Effector memory CD4-positive, alpha-beta T cell (primary cell): ENCODE data around the gene CPLX1.
A peak's percentile ranks its signal among the peaks of the same experiment; 100 is the strongest.
"Not testable (repeated sequence)": the region's sequence is repeated elsewhere in the genome, so short reads cannot be mapped to it uniquely, and the experiment has no call there.

ENCODE experiments used
- DNase-seq, 3 donors: peaks; one replicate each; pipeline ENCODE4 v3.0.0-alpha.2; 2020
- H3K27ac ChIP-seq: 2 replicates; pipeline ENCODE4 v1.7.0; 2013; ENCODE audit warnings: mild to moderate bottlenecking, low read length, moderate library complexity; ENCODE audit not compliant: insufficient read depth, poor library complexity, severe bottlenecking
- H3K27me3 ChIP-seq: replicated peaks from 2 replicates; pipeline ENCODE4 v1.7.0; 2013; ENCODE audit warnings: mild to moderate bottlenecking, low read length; ENCODE audit not compliant: insufficient read depth, control insufficient read depth, poor library complexity, severe bottlenecking
- H3K36me3 ChIP-seq: 2 replicates; pipeline ENCODE4 v1.7.0; 2013; ENCODE audit warnings: mild to moderate bottlenecking, low read length, moderate library complexity; ENCODE audit not compliant: control insufficient read depth, insufficient read depth
- H3K4me1 ChIP-seq: 2 replicates; pipeline ENCODE4 v1.7.0; 2013; ENCODE audit warnings: low read length, mild to moderate bottlenecking; ENCODE audit not compliant: control insufficient read depth, insufficient read depth, poor library complexity, severe bottlenecking
- H3K4me3 ChIP-seq: 2 replicates; pipeline ENCODE4 v1.7.0; 2013; ENCODE audit warnings: low read length, low read depth, mild to moderate bottlenecking; ENCODE audit not compliant: insufficient read depth, poor library complexity, severe bottlenecking
- H3K9me3 ChIP-seq: 2 replicates; pipeline ENCODE4 v1.7.0; 2013; ENCODE audit warnings: mild to moderate bottlenecking, low read length, moderate library complexity; ENCODE audit not compliant: control insufficient read depth

Gene CPLX1

GRCh38 chr4:777520-778262 lies 48.2 kb downstream of the CPLX1 start:
- H3K36me3 ChIP-seq, result peaks cover 30% of the 10 kb centered on the region
- H3K9me3 ChIP-seq, result no peaks in the 10 kb centered on the region
- H3K4me1 ChIP-seq, result peaks cover 35% of the 10 kb centered on the region
- DNase-seq, result no peak
- no peak overlapping the region for H3K4me3 ChIP-seq
- no peak overlapping the region for H3K27ac ChIP-seq
- H3K27me3 ChIP-seq, result no peaks in the 10 kb centered on the region

- Histone ChIP-seq H3K27ac (no peak overlapping the region), H3K36me3 (peaks cover 30% of the 10 kb centered on the region), H3K4me3 (no peak overlapping the region), H3K27me3 (no peaks in the 10 kb centered on the region), H3K9me3 (no peaks in the 10 kb centered on the region), H3K4me1 (peaks cover 31% of the 10 kb centered on the region)
- no peak for DNase-seq
These were observed 49.0 kb downstream of the CPLX1 start for GRCh38 chr4:776743-777441.

DNA sequence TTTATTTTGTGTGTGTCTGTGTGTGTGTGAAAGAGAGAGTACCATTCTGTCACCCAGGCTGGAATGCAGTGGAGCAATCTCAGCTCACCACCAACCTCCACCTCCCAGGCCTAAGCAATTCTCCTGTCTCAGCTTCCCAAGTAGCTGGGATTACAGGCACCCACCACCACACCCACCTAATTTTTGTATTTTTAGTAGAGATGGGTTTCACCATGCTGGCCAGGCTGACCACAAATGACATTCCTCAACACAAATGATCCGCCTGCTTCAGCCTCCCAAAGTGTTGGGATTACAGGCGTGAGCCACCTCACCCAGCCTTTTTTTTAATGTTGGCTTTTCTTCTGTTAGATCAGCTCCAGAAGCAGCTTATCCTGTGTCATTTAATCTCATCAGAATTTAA lies 50.4 kb downstream of the CPLX1 start:
- peaks cover 35% of the 10 kb centered on the region for H3K36me3 ChIP-seq

DNA sequence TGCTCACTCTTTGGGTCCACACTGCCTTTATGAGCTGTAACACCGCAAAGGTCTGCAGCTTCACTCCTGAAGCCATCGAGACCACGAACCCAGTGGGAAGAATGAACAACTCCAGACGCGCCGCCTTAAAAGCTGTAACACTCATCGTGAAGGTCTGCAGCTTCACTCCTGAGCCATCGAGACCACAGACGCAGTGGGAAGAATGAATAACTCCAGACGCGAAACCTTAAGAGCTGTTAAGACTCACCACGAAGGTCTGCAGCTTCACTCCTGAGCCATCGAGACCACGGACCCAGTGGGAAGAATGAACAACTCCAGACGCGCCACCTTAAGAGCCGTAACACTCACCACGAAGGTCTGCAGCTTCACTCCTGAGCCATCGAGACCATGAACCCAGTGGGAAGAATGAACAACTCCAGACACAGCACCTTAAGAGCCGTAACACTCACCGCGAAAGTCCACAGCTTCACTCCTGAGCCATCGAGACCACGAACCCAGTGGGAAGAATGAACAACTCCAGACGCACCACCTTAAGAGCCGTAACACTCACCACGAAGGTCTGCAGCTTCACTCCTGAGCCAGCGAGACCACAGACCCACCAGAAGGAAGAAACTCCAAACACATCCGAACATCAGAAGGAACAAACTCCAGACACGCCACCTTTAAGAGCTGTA lies 51.4 kb downstream of the CPLX1 start:
- peaks cover 33% of the 10 kb centered on the region for H3K36me3 ChIP-seq

More for the DNA sequence above, 50.4 kb downstream of the CPLX1 start:
- not testable (repeated sequence) for H3K27me3 ChIP-seq, H3K4me3 ChIP-seq, H3K9me3 ChIP-seq, DNase-seq, H3K27ac ChIP-seq
- peaks cover 24% of the 10 kb centered on the region for H3K4me1 ChIP-seq

DNA sequence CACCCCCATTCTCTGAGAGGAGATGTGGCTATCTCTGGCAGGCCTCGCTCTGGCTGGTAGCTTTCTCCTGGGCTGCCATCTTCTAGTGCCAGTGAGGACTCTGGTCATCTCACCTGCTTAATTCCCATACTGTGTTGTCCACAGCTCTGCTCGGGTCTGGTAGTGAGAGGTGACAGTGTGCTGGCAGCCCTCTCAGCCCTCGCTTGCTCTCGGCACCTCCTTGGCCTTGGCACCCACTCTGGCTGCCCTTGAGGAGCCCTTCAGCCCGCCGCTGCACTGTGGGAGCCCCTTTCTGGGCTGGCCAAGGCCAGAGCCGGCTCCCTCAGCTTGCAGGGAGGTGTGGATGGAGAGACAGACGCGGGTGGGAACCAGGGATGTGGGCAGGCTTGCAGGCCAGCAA lies 52.7 kb downstream of the CPLX1 start:
- Histone ChIP-seq H3K27me3 (no peaks in the 10 kb centered on the region), H3K4me1 (peaks cover 11% of the 10 kb centered on the region), H3K27ac (peak overlapping the region; percentile 4), H3K4me3 (no peak overlapping the region), H3K36me3 (peaks cover 27% of the 10 kb centered on the region), H3K9me3 (no peaks in the 10 kb centered on the region)
- no peak for DNase-seq

More for the DNA sequence above, 51.4 kb downstream of the CPLX1 start:
- not testable (repeated sequence) for H3K9me3 ChIP-seq, H3K27ac ChIP-seq, H3K4me3 ChIP-seq, DNase-seq, H3K27me3 ChIP-seq
- H3K4me1 ChIP-seq, result peaks cover 15% of the 10 kb centered on the region

- Histone ChIP-seq H3K4me3 (no peak overlapping the region), H3K27me3 (no peaks in the 10 kb centered on the region), H3K36me3 (peaks cover 31% of the 10 kb centered on the region), H3K27ac (peak overlapping the region; percentile 4), H3K4me1 (peaks cover 11% of the 10 kb centered on the region), H3K9me3 (no peaks in the 10 kb centered on the region)
- DNase-seq, result no peak
These were observed 53.2 kb downstream of the CPLX1 start for GRCh38 chr4:772776-773175.

- Histone ChIP-seq H3K27me3 (no peaks in the 10 kb centered on the region), H3K27ac (no peak overlapping the region), H3K4me3 (no peak overlapping the region), H3K9me3 (no peaks in the 10 kb centered on the region), H3K4me1 (peaks cover 9% of the 10 kb centered on the region), H3K36me3 (peaks cover 31% of the 10 kb centered on the region)
- no peak for DNase-seq
These were observed 53.8 kb downstream of the CPLX1 start for GRCh38 chr4:772118-772517.

DNA sequence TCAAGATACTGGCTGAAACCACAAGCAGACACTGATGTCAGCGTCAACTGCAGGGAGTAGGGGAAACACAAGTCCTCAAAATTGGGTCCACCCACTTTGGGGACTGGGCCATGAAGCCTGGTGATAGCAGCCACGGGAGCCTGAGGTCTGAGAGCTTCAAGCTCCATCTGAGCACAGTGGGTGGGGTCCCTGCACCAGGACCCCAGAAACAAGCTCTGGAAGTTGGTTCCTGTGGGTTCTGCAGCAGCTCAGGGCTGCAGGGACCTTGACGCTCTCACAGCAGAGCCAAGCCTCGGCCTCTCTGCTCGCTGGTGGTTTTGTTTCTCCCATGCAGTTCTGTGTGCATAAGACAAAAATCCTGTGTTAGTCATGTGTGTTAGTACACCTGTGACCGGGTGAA lies 54.5 kb downstream of the CPLX1 start:
- DNase-seq, result no peak
- H3K4me1 ChIP-seq, result peaks cover 9% of the 10 kb centered on the region
- no peak overlapping the region for H3K4me3 ChIP-seq
- H3K27ac ChIP-seq, result no peak overlapping the region
- no peaks in the 10 kb centered on the region for H3K9me3 ChIP-seq
- H3K36me3 ChIP-seq, result peaks cover 31% of the 10 kb centered on the region
- H3K27me3 ChIP-seq, result no peaks in the 10 kb centered on the region

- H3K36me3 ChIP-seq, result peaks cover 25% of the 10 kb centered on the region
- no peaks in the 10 kb centered on the region for H3K4me1 ChIP-seq
- no peak overlapping the region for H3K4me3 ChIP-seq
- H3K9me3 ChIP-seq, result no peaks in the 10 kb centered on the region
- H3K27me3 ChIP-seq, result no peaks in the 10 kb centered on the region
- no peak overlapping the region for H3K27ac ChIP-seq
- DNase-seq, result no peak
These were observed 55.9 kb downstream of the CPLX1 start for GRCh38 chr4:770022-770421.

- Histone ChIP-seq H3K36me3 (peaks cover 20% of the 10 kb centered on the region), H3K4me3 (no peak overlapping the region), H3K27me3 (no peaks in the 10 kb centered on the region), H3K4me1 (no peaks in the 10 kb centered on the region), H3K27ac (no peak overlapping the region), H3K9me3 (no peaks in the 10 kb centered on the region)
- DNase-seq, result no peak
These were observed 56.4 kb downstream of the CPLX1 start for GRCh38 chr4:769511-769910.
